CD4-positive, alpha-beta T cell treated with Interferon gamma for 1 hour (primary cell): Measurements from ENCODE around the gene CIART.
"Not testable (repeated sequence)": the region's sequence is repeated elsewhere in the genome, so short reads cannot be mapped to it uniquely, and the experiment has no call there.

Source experiments
- DNase-seq: peaks from one replicate; pipeline ENCODE4 v3.0.0-alpha.2; 2020

CIART gene

DNA sequence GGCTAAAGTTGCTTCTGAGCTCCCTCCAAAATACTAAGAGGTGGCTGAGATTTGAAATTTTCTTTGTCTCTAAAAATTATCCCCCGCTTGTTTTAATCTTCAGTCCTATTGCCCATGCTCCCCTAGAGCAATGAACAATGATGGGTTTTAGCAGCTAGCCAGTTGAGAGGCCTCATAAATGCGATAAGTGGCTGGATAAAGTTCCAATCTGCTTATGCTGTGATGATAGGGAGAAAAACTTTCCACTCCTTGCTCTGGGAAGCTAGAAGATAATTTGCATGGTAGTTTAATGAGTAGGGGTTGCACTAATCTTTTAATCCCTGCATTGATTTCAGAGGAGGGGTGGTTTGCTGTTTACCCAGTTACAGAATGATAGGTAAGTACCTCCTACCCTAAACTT is 29.4 kb downstream of the CIART start:
- no peak for DNase-seq

DNA sequence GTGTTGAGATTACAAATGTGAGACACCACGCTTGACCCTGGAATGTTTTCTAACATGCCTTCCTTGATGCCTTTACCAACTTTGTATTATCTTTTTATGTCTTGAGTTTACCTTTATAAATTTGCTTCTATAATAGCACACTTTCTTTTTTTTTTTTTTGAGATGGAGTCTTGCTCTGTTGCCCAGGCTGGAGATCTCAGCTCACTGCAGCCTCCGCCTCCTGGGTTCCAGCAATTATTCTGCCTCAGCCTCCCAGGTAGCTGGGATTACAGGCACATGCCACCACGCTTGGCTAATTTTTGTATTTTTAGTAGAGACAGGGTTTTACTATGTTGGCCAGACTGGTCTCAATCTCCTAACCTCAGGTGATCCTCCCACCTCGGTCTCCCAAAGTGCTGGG is 32.3 kb downstream of the CIART start:
- not testable (repeated sequence) for DNase-seq

DNA sequence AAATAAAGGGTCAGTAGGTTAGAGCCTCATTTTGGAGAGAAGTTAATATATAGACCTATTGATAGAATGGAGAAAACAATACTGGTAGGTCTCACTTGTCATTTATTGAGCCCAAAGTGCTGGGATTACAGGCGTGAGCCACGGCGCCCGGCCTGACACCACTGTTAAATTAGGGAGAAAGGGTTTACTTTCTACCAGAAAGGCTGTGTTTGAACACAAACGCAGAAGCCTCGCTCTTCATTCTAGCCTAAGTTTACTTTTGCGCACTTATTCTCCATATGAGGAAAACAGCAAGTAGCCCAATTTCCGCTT is 38.3 kb downstream of the CIART start:
- DNase-seq, result no peak

DNA sequence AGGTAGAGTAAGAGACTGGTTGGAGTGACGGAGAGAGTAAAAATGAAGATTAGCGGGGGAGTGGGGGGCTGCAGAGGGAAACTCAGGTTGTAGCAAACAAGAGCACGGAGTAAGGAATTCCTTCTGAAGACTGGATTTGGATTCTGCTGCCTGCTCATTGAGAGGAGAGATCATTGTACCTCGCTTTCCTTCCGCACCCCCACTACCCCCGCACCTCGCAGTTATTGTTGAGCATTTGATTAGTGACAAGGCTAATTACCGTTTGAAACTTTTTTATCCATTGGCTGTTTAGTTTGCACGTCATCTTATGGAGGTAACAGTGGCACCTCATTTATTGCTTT is 39.4 kb downstream of the CIART start:
- no peak for DNase-seq

DNA sequence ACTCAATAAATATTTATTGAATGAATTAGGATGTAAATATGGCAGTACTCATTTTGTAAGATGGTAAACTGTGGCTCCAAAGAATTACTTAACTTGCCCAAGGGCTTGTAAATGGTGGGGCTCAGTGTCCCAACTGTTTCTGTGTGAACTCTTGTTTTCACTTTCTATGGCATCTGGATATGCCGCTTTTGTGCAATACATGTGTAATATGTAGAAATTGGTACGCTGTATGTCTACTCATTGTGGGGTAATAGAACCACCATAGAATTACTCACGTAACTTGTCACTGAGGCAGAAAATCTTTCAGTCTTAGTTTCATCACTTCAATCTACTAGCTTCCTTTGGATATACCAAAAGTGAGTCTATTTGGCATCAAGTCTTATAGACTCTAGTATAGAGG is 40.0 kb downstream of the CIART start:
- DNase-seq, result no peak

DNA sequence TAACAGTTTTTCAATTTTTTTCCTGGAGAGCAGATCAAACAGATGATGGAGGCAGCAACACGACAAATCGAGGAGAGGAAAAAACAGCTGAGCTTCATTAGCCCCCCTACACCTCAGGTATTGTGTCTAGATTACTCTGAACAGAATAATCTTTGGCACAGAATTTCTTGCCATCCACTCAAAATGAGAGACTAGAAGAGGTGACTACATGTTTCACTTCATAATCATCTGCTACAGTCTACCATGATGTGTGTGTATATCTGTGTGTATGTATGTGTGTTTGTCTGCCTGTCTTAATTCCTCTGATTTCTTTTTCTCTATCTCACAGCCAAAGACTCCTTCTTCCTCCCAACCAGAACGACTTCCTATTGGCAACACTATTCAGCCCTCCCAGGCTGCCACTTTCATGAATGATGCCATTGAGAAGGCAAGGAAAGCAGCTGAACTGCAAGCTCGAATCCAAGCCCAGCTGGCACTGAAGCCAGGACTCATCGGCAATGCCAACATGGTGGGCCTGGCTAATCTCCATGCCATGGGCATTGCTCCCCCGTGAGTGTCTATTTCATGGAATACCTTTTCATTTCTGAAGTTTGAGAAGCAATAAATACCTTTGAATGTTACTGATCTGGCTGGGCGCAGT is 50.4 kb downstream of the CIART start:
- DNase-seq, result no peak
